Measurements from ENCODE around the gene RNF182.
A peak's percentile ranks its signal among the peaks of the same experiment; 100 is the strongest.

Gene RNF182, protein sequence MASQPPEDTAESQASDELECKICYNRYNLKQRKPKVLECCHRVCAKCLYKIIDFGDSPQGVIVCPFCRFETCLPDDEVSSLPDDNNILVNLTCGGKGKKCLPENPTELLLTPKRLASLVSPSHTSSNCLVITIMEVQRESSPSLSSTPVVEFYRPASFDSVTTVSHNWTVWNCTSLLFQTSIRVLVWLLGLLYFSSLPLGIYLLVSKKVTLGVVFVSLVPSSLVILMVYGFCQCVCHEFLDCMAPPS

DNA sequence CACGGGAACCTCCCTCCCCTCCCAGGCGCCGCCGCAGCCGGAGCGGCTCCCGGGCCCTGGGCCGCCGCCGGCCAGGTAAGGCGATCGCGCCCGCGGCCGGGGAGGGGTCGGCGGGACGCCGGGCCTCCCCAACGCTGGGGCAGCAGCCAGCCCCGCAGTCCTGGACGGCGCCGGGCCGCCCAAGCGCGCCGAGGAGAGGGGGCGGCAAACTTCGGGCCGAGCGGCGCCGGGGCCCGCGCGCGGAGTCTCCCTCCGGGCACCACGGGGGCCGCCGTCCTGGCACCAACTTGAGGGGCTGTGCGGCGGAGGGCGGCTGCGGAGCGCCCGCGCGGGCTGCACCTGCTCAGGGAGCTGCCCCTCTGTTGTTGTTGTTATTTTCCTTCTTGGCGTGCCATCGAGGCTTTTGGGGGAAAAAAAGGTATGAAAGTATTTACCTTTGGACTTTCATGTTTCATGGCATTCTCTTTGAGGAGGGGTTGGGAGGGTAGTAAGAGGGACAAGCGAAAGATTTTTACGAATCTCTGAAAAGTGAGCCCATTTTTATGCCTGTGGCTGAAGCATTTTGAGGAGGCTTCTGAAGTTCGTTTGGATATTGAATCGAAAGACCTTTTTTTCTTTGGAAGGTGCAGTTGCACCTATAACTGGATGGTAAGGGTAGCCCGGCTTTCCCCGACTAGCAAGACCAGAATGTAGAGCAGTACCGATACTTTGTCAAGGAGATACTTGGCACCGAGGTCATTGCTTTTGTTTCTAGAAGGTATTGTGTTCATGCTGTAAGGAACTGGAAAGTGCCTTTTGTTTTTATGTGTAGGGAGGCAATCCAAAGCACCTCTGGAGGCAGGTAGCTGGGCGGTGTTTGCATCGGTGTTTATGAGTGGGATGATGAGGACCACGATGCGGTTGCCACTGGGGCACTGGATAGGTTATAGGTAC is at the start of gene RNF182:
RNF182 (plus strand) TSS at position 4 of the 933 bp plus-strand sequence. CDS start 52,168 bp downstream, outside the sequence.
- TF ChIP-seq TCF12 (IDR thresholded peaks at IDR 0.05; ENCODE audit: low read depth) = no peak; the same call in 1 of the 2 replicates
- peak; percentile 7; the same call in 1 of the 2 replicates for TF ChIP-seq ZBTB7A (IDR thresholded peaks at IDR 0.05; ENCODE audit: low read depth)

- TF ChIP-seq, protein P1, sequence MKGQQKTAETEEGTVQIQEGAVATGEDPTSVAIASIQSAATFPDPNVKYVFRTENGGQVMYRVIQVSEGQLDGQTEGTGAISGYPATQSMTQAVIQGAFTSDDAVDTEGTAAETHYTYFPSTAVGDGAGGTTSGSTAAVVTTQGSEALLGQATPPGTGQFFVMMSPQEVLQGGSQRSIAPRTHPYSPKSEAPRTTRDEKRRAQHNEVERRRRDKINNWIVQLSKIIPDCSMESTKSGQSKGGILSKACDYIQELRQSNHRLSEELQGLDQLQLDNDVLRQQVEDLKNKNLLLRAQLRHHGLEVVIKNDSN (IDR thresholded peaks at IDR 0.05) = no peak
- TF ChIP-seq RAD21 (IDR thresholded peaks at IDR 0.05; ENCODE audit: low read depth) = no peak
- TF ChIP-seq TAF1 (IDR thresholded peaks at IDR 0.05; ENCODE audit: low read depth) = no peak
- TF ChIP-seq CREB1 (IDR thresholded peaks at IDR 0.05; ENCODE audit: low read depth) = no peak
- no peak for TF ChIP-seq FOXM1 (IDR thresholded peaks at IDR 0.05; ENCODE audit: borderline replicate concordance, low read depth)
Observed at GRCh38 chr6:13877051-13877450, 47.7 kb upstream of the RNF182 start.

- TF ChIP-seq TCF12 (IDR thresholded peaks at IDR 0.05; ENCODE audit: low read depth) (no peak), CREB1 (IDR thresholded peaks at IDR 0.05; ENCODE audit: low read depth) (no peak), CEBPB (IDR thresholded peaks at IDR 0.05) (no peak), EP300 (IDR thresholded peaks at IDR 0.05; ENCODE audit: borderline replicate concordance) (no peak), REST (IDR thresholded peaks at IDR 0.05; ENCODE audit: low read depth) (no peak), MAX (IDR thresholded peaks at IDR 0.05) (no peak), YY1 (IDR thresholded peaks at IDR 0.05; ENCODE audit: low read depth) (no peak), EGR1 (IDR thresholded peaks at IDR 0.05) (no peak)
- TF ChIP-seq, protein P1 (IDR thresholded peaks at IDR 0.05) = no peak
Observed at GRCh38 chr6:13881621-13882165, 43.1 kb upstream of the RNF182 start.

- TF ChIP-seq TAF1 (IDR thresholded peaks at IDR 0.05; ENCODE audit: low read depth) (no peak), MAX (IDR thresholded peaks at IDR 0.05) (no peak), ZBTB7A (IDR thresholded peaks at IDR 0.05; ENCODE audit: low read depth) (no peak), RAD21 (IDR thresholded peaks at IDR 0.05; ENCODE audit: low read depth) (no peak), CREB1 (IDR thresholded peaks at IDR 0.05; ENCODE audit: low read depth) (no peak), NFIC (IDR thresholded peaks at IDR 0.05) (no peak), EP300 (IDR thresholded peaks at IDR 0.05; ENCODE audit: borderline replicate concordance) (no peak), TCF12 (IDR thresholded peaks at IDR 0.05; ENCODE audit: low read depth) (no peak), TEAD4 (IDR thresholded peaks at IDR 0.05) (no peak), FOXM1 (IDR thresholded peaks at IDR 0.05; ENCODE audit: borderline replicate concordance, low read depth) (no peak), CEBPB (IDR thresholded peaks at IDR 0.05) (no peak), EGR1 (IDR thresholded peaks at IDR 0.05) (no peak), REST (IDR thresholded peaks at IDR 0.05; ENCODE audit: low read depth) (no peak), YY1 (IDR thresholded peaks at IDR 0.05; ENCODE audit: low read depth) (no peak)
- TF ChIP-seq, protein P1 (IDR thresholded peaks at IDR 0.05) = no peak
Observed at GRCh38 chr6:13883966-13884365, 40.8 kb upstream of the RNF182 start.

GRCh38 chr6:13884397-13884796 is 40.4 kb upstream of the RNF182 start:
- TF ChIP-seq EGR1 (IDR thresholded peaks at IDR 0.05) (no peak), YY1 (IDR thresholded peaks at IDR 0.05; ENCODE audit: low read depth) (no peak), TEAD4 (IDR thresholded peaks at IDR 0.05) (no peak), MAX (IDR thresholded peaks at IDR 0.05) (no peak), CEBPB (IDR thresholded peaks at IDR 0.05) (no peak), CREB1 (IDR thresholded peaks at IDR 0.05; ENCODE audit: low read depth) (no peak), TAF1 (IDR thresholded peaks at IDR 0.05; ENCODE audit: low read depth) (no peak), RAD21 (IDR thresholded peaks at IDR 0.05; ENCODE audit: low read depth) (no peak), ZBTB7A (IDR thresholded peaks at IDR 0.05; ENCODE audit: low read depth) (no peak), NFIC (IDR thresholded peaks at IDR 0.05) (no peak), TCF12 (IDR thresholded peaks at IDR 0.05; ENCODE audit: low read depth) (no peak), REST (IDR thresholded peaks at IDR 0.05; ENCODE audit: low read depth) (no peak), EP300 (IDR thresholded peaks at IDR 0.05; ENCODE audit: borderline replicate concordance) (no peak), FOXM1 (IDR thresholded peaks at IDR 0.05; ENCODE audit: borderline replicate concordance, low read depth) (no peak)
- TF ChIP-seq, protein P1 (IDR thresholded peaks at IDR 0.05) = no peak
